Panc1 (cell line): Measurements from ENCODE around the gene SARNP.

Source experiments
- POLR2AphosphoS5 ChIP-seq: IDR thresholded peaks from 2 replicates; pipeline ENCODE4 v1.6.1; 2012; ENCODE audit warnings: mild to moderate bottlenecking, low read depth, low read length, moderate library complexity
- REST ChIP-seq, 2 experiments: IDR thresholded peaks; 2 replicates each; pipeline ENCODE4 v1.6.1; 2011 to 2012; ENCODE audit warnings: low read depth in 2 of 2, control low read depth in 1 of 2, low read length in 1 of 2, mild to moderate bottlenecking in 1 of 2, moderate library complexity in 1 of 2; ENCODE audit not compliant: insufficient read depth in 1 of 2
- TF ChIP-seq, protein P1 (sequence below): fragments of 450-650 bp; IDR thresholded peaks from 2 replicates; pipeline ENCODE4 v1.5.1; 2017; ENCODE audit warnings: mild to moderate bottlenecking

DNA sequence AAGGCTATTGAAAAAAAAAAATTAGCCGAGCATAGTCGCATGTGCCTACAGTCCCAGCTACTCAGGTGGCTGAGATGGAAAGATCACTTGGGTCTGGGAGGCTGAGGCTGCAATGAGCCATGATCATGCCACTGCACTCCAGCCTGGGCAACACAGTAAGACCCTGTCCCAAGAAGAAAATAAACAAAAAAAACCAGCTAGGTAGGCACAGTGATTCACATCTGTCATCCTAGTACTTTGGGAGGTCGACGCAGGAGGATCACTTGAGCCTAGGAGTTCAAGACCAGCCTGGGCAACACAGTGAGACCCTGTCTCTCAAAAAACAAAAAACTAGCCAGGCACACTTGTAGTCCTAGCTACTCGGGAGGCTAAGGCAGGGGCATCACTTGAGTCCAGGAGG, 8.2 kb downstream of the SARNP start:
- TF ChIP-seq, protein P1, sequence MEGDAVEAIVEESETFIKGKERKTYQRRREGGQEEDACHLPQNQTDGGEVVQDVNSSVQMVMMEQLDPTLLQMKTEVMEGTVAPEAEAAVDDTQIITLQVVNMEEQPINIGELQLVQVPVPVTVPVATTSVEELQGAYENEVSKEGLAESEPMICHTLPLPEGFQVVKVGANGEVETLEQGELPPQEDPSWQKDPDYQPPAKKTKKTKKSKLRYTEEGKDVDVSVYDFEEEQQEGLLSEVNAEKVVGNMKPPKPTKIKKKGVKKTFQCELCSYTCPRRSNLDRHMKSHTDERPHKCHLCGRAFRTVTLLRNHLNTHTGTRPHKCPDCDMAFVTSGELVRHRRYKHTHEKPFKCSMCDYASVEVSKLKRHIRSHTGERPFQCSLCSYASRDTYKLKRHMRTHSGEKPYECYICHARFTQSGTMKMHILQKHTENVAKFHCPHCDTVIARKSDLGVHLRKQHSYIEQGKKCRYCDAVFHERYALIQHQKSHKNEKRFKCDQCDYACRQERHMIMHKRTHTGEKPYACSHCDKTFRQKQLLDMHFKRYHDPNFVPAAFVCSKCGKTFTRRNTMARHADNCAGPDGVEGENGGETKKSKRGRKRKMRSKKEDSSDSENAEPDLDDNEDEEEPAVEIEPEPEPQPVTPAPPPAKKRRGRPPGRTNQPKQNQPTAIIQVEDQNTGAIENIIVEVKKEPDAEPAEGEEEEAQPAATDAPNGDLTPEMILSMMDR = no peak
- TF ChIP-seq POLR2AphosphoS5 (no peak), REST (IDR thresholded peaks at IDR 0.05; ENCODE audit: insufficient read depth in 1 of 2, low read depth in 2 of 2, low read length in 1 of 2) (no peak)
